Dedifferentiated amniotic fluid mesenchymal stem cell (primary cell): ENCODE measurements around the gene NXN.

Experiments used
- DNase-seq: peaks from one replicate; pipeline ENCODE4 v3.0.0-alpha.2; 2016; ENCODE audit errors: extremely low spot score

The NXN gene

GRCh38 chr17:979539-980405, at the start of gene NXN:
Gene NXN (minus strand): TSS chr17:979776.
- DNase-seq = peak; percentile 74

GRCh38 chr17:1027044-1027443, 47.5 kb upstream of the NXN start:
- DNase-seq = no peak

DNA sequence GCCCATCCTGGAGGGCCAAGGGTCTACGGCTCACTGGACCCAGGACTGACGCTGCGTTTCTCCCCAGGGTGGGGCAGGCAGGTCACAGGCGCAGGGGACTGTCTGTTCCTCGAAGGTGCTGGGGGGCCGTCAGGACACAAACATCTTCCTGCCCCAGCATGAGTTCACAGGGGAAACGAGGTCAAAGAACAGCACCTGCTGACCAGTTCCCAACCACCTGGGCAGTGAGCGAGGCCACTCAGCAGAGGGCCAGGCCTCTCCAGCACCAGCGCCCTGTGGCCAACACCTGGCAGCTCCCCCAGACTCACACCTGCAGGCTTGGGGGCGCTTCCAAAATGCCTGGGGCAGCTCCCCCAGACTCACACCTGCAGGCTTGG, 47.0 kb upstream of the NXN start:
- DNase-seq = no peak

- no peak for DNase-seq
Observed at GRCh38 chr17:1025733-1026598, 46.4 kb upstream of the NXN start.

GRCh38 chr17:1024076-1024475, 44.5 kb upstream of the NXN start:
- no peak for DNase-seq

DNA sequence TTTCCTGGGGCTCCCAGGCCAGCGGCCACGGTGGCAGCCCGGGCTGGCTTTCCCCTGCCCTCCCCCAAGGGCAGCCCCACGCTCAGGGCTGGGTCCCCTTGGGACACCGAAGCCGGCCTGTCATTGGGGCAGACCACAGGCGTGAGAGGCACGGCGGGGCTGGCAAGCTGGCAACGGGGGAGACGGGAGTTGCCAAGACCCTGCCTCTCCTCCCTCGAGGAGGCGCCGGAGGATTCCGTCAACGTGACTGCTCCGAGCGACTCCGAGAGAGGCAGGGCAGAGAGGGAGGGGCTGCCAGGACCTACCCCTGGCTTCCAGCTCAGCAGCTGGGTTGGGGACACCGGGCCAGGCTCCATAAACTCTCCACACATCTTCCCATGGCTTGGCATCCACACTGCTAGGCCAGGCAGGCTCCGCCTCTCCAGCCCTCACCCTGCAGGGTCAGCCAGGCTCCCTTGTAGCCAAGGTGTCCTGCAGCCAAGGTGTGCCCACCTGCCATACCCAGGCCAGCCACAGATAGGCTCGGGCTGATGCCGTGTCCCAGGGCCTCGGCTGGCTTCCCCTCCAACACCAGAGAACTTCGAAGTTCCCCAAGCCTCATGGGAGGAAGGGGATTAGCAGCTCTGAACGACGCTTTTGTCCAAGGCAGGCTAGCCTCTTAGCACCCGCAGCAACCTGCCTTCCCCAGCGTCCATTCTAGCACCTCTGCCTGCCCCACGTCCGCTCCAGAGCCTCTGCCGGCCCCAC, 42.9 kb upstream of the NXN start:
- DNase-seq = no peak

DNA sequence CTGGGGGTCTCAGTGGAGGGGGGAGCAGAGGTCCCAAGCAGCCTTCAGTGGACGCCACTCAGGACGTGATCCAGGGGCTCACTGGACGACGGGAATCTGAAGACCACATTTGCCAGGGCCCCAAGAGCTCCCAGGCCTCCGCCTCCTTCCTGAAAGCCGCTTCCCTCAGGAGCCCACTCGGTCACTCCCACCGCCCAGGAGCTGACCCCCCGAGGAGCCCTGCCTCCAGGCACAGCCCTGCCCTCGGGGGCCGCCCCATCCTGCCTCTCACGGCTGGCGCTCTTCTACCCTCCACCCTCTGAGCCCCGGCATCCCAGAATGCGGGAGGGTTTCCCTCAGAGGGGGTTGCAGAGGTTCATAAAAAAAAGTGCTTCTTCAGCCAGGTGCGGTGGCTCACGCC, 41.6 kb upstream of the NXN start:
- DNase-seq = no peak

DNA sequence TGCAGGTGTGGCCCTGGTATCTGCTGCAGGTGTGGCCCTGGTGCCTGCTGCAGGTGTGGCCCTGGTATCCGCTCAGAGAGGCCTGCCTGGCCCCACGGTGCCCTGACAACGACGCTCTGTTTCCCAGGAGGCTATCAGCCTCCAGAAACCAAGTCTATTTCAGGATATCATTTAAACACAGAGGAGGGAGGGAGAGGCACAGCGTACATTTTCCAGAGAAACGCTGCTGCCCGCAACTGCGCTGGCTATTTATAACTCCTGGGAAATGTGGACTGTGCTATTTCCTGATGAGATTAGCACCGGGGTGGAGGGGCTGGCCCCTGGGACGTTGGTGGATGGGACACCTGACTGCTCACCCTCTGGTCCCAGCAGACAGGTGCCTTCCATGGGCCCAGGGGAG, 39.9 kb upstream of the NXN start:
- no peak for DNase-seq

DNA sequence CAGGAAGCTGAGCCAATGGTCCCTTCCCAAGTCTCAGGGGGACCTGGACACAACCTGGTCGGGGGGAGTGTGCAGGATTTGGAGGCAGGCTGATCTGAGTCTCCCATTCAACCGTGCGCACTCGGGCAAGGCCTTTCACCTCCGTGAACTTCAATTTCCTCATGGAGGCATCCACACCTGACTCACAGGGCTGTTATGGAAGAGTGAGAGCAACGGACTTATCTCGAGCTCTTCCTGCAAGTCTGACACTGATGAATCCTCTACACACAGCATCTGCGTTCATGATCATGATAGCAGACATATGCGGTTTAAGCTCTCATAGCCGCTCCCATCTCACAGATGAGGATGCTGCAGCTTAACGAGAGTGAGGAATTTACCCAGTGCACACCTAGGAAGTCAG, 39.0 kb upstream of the NXN start:
- no peak for DNase-seq

GRCh38 chr17:1013729-1014090, 34.1 kb upstream of the NXN start:
- no peak for DNase-seq

GRCh38 chr17:1012823-1013728, 33.5 kb upstream of the NXN start:
- DNase-seq = no peak

DNA sequence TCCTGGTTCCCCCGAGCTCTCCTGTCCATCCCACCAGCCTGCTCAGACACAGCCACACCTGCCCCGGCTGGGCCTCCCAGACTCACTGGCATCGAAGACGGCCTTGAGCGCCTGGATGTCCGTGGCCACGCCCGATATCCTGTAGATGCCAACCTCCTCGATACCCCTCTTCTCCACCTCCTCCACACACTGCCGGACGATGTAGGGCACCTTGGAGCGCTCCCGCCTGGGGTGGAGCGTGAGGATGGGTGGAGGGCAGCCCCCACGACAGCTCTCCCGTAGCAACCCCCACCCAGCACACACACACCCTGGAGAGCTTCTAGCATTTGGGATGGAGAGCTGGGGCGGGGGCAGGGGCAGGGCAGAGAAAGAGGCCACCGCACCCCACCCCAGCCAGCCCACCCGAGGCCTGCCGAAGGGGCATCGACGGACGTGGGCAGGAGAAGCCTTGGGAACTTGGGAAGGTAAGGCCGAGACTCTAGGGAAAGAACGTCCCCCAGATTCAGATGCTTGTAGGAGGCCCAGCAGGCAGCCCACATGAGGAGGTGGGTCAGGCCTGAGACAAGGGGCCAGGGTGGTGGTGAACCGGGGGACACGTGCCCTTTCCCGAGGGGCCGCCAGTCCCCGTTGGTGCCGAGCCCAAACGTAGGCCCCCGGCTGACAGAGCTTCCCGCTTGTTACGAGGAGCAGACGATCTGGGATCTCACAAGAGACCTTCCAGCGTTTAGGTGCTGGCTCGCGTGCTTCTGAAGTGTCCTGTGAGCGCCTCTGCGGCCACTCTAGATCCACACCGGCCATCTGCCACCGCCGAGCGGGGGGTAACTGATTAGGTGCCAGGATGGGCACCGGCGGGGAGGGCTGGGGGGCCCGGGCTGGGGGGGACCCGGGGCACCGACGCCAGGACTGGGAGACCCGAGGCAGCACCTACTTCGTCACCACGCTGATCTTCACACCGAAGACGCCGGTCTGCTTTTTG, 32.5 kb upstream of the NXN start:
- DNase-seq = no peak

- DNase-seq = no peak
Observed at GRCh38 chr17:1011138-1011537, 31.6 kb upstream of the NXN start.

GRCh38 chr17:1010586-1010985, 31.0 kb upstream of the NXN start:
- DNase-seq = no peak

- DNase-seq = no peak
Observed at GRCh38 chr17:1010086-1010450, 30.5 kb upstream of the NXN start.

GRCh38 chr17:1009229-1010085, 29.9 kb upstream of the NXN start:
- no peak for DNase-seq

GRCh38 chr17:1008008-1008761, 28.6 kb upstream of the NXN start:
- DNase-seq = no peak

- DNase-seq = no peak
Observed at GRCh38 chr17:1007310-1008007, 27.9 kb upstream of the NXN start.
